Measurements from ENCODE around the gene AATK. TPM values are rescaled to one million over a fixed set of nuclear protein-coding genes. Genes with fewer than 3 reads are reported as not detected.

Gene AATK
- total RNA-seq, 2 donors from 2014 or later = 1.2 to 2.4 TPM

DNA sequence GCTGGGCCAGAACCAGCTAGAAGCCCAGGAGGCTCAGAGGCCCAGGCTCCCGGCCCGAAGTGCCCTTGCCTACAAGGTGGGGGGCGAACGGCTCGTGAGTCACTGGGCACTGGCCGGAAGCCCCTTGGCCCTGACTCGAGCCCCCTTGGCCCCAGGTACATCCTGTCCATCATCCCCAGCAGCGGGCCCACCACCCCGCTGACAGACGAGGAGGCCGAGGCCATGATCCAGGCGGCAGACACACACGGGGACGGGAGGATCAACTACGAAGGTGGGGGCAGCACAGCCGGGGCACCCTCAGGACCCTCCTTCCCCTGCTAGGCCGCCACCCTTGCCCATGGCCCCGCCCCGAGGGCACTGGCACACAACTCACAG lies 15.8 kb upstream of the AATK start:
- peaks cover 3% of the 10 kb centered on the region for H3K27me3 Mint-ChIP-seq
- H3K4me1 Mint-ChIP-seq = no peaks in the 10 kb centered on the region
- H3K36me3 Mint-ChIP-seq (ENCODE audit: low read depth) = no peaks in the 10 kb centered on the region
- no peak overlapping the region for H3K27ac Mint-ChIP-seq
- H3K9me3 Mint-ChIP-seq = no peaks in the 10 kb centered on the region
- ATAC-seq (replicated peaks) = no peak
- no peak overlapping the region for H3K4me3 Mint-ChIP-seq

DNA sequence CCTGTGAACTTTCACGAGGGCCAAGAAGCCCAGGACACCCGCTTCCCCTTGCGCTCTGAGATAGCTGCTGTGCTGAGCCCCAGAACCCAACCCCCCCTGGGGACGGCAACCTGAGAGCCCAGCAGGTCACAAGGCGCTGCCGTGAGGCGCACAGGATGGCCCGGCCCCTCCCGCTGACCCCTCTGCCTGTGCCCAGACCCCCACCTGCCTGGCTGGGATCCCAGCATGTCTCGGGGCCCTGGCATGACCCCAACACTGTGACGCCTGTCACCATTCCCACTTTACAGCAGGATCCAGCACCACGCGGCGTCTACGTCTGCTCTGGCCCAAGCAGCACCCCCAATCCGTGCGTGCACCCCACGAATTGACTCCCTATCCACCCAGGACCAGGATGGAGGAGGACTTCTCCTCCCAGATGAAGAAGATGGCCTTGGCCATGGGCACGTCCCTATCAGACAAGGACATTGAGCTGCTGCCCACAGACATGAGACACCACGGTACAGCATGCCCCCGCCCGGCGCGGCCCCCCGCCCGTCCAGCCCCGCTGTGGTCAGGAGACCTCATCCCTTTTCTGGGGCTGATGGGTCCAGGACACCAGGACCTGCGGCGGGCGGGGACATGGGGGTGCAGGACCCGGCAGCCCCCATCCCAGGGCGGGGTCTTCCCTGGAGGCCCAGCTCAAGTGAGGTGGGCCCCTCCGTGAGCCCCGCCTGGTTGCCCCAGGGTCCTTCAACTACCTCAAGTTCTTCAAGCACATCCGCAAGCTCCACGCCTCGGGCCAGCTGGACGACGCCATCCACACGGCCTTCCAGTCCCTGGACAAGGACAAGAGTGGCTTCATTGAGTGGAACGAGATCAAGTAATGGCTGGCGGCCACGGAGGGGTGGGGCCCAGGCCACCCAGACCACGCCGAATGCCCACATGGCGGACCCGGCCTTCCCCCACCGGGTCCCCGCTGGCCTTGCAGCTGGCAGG lies 15.1 kb upstream of the AATK start:
- H3K36me3 Mint-ChIP-seq (ENCODE audit: low read depth) = no peaks in the 10 kb centered on the region
- no peaks in the 10 kb centered on the region for H3K4me1 Mint-ChIP-seq
- H3K4me3 Mint-ChIP-seq = no peak overlapping the region
- peaks cover 3% of the 10 kb centered on the region for H3K27me3 Mint-ChIP-seq
- ATAC-seq (replicated peaks) = no peak
- H3K27ac Mint-ChIP-seq = no peak overlapping the region
- H3K9me3 Mint-ChIP-seq = no peaks in the 10 kb centered on the region

DNA sequence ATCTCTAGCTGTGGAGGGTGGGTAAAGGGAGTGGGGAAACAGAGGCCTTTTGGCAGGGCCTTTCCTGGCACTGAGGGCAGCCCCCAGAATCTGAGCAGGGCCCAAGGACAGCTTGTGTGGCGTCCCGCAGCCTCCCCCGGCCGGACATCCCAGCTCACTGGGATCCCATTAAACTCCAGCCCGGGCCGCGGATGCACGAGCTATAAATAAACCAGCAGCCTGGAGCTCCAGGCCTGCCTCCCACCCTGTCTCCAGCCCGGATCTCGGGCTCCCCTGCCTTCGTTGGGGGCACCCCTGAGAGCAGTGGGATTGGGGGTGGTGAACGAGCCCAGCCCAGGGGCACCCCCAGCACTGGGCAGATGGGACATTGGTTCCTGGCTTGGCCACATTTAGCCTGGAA lies 13.8 kb upstream of the AATK start:
- H3K36me3 Mint-ChIP-seq (ENCODE audit: low read depth) = no peaks in the 10 kb centered on the region
- H3K27ac Mint-ChIP-seq = no peak overlapping the region
- H3K4me3 Mint-ChIP-seq = no peak overlapping the region
- H3K27me3 Mint-ChIP-seq = peaks cover 3% of the 10 kb centered on the region
- no peaks in the 10 kb centered on the region for H3K4me1 Mint-ChIP-seq
- ATAC-seq (replicated peaks) = no peak
- no peaks in the 10 kb centered on the region for H3K9me3 Mint-ChIP-seq

DNA sequence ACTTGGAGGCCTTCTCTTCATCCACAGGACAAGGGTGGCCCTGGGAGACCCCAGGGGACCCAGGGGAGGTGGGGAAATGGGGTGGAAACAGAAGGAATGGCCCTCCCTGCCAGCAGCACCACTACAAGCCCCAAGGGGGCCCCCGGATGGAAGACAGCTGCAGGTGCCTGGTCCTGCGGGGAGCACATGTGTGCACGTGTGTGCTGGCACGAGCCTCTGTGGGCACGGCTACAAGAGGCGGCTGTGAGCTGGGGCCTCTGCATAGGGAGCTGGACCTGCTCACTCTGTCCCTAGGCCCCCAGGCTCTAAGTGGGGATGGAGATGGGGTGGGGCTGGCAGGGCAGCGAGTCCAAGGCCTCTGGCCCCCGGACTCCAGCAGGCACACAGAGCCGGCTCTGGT lies 13.2 kb upstream of the AATK start:
- Mint-ChIP-seq H3K27me3 (peaks cover under 1% of the 10 kb centered on the region), H3K4me3 (no peak overlapping the region)

DNA sequence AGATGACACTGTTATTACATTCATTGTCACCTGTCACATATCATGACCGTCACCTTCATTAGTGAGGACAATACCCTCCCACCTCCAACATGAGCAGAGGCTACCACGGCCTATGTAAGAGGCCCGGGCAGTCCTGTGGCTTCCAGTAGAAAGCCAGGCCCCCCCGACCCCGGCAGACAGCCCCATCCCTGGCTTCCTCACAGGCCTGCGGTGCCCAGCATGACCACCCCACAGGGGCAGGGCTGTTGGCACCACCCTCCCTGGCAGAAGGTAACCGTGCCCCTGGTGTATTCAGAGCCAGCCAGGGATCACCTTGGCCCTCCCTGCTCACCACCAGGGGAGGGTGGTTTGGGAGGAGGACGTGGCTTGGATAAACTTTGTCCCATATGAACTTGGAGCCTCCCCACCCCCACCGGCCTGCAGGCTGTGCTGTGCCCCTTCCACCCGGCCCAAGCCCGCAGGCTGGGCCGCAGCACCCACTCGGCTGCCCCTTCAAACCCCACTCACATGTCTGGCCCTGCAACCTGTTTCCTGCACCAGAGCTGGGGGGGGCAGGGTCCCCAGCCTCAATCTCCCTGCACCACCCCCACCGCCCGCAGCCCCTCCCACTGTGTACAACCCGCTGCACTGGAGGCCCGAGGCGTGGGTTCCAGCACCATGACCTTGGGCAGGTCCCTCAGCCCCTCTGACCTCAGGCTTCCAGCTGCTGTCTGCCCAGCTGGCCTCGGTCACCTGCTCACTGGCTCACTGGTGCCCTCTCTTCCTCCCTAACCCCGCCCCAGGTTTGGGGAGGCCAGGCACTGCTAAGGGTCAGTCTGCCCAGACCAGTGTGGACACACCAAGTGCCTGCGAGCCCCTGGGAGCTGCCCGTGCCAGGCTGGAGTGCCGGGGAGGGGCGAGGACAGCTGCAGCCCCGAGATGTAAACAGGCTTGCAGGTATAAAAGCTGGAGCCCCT lies 12.4 kb upstream of the AATK start:
- no peaks in the 10 kb centered on the region for H3K4me1 Mint-ChIP-seq
- no peaks in the 10 kb centered on the region for H3K27me3 Mint-ChIP-seq
- H3K27ac Mint-ChIP-seq = no peak overlapping the region
- H3K4me3 Mint-ChIP-seq = no peak overlapping the region
- H3K36me3 Mint-ChIP-seq (ENCODE audit: low read depth) = no peaks in the 10 kb centered on the region
- no peak for ATAC-seq (replicated peaks)
- H3K9me3 Mint-ChIP-seq = no peaks in the 10 kb centered on the region

More for the DNA sequence above, 13.2 kb upstream of the AATK start:
- ATAC-seq (replicated peaks) = no peak
- Mint-ChIP-seq H3K27ac (no peak overlapping the region), H3K9me3 (no peaks in the 10 kb centered on the region), H3K36me3 (ENCODE audit: low read depth) (no peaks in the 10 kb centered on the region), H3K4me1 (no peaks in the 10 kb centered on the region)

DNA sequence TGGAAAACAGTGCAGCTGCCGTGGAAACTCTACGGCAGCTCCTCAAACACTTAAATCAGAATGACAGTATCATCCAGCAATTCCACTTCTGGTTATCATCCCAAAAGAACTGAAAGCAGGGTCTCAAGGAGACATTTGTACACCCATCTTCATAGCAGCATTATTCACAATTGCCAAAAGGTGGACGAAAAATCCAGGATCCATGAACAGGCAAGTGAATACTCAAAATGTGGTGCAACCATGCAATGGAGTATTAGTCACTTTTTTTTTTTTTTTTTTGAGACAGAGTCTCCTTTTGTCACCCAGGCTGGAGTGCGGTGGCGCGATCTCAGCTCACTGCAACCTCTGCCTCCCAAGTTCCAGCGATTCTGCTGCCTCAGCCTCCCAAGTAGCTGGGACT lies 10.6 kb upstream of the AATK start:
- no peak overlapping the region for H3K27ac Mint-ChIP-seq
- H3K9me3 Mint-ChIP-seq = no peaks in the 10 kb centered on the region
- H3K27me3 Mint-ChIP-seq = no peaks in the 10 kb centered on the region
- H3K36me3 Mint-ChIP-seq (ENCODE audit: low read depth) = no peaks in the 10 kb centered on the region
- H3K4me1 Mint-ChIP-seq = no peaks in the 10 kb centered on the region
- H3K4me3 Mint-ChIP-seq = no peak overlapping the region
- no peak for ATAC-seq (replicated peaks)

DNA sequence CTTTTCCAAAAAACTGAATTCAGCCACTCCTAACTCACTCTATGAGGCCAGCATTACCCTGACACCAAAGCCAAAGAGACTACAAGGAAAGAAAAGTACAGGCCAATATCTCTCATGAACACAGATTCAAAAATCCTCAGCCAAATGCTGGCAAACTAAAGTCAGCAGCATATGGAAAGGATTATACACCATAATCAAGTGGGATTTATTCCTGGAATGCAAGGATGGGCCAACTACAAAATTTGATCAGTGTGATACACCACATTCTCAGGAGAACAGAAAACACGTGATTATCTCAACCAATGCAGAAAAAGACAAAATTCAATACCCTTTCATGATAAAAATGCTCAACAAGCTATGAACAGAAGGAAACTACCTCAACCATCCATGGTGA lies 7.7 kb upstream of the AATK start:
- Mint-ChIP-seq H3K36me3 (ENCODE audit: low read depth) (no peaks in the 10 kb centered on the region), H3K9me3 (no peaks in the 10 kb centered on the region), H3K27ac (no peak overlapping the region), H3K4me3 (no peak overlapping the region), H3K27me3 (no peaks in the 10 kb centered on the region), H3K4me1 (no peaks in the 10 kb centered on the region)
- no peak for ATAC-seq (replicated peaks)

DNA sequence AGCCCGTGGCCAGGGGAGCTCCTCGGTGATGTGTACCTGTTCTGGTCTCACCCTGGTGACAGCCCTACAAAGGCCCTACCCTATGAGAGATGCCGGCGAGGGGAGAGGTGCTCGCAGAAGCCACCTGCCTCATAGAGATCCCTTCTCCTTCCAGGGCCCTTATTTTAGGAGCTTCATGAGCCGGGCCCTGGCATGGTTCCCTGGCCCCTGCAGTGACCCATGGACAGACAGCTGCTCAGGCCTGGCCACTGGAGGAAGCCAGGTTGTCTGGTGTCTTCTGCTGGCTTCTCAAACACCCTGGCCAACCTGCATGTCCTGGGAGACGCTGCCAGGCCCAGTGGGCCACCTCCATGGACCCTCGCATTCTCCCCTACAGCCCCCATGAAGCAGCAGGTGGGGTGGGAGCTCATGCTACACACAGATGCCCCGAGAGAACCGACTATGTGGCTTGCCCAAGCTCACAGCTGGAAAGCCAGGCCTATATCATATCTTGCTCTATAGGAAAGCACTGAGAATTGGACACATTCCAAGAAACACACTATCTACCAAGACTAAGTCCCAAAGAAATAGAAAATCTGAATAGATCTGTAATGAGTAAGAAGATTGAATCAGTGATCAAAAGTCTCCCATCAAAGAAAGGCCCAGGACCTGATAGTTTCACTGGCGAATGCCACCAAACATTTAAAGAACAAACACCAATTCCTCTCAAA lies 7.2 kb upstream of the AATK start:
- Mint-ChIP-seq H3K4me3 (no peak overlapping the region), H3K27me3 (no peaks in the 10 kb centered on the region), H3K27ac (no peak overlapping the region)

DNA sequence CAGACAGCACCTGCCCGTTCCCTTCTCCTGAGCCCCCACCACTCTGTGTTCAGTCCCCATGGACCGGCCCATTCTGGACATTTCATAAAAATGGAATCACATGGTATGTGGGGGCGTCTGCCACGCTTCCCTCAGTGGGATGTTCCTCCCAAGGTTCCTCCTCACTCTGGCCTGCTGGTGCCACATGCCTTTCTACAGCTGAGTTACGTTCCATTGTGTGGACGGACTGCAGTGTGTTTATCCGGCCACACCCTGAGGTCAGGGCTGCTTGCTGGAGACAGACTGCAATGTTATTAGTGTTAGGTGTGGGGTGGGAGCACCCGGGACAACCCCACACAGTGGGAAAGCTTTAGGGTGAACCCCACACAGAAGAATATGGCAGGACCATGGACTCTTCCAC lies 5.9 kb upstream of the AATK start:
- Mint-ChIP-seq H3K27me3 (peaks cover 4% of the 10 kb centered on the region), H3K36me3 (ENCODE audit: low read depth) (no peaks in the 10 kb centered on the region), H3K4me3 (no peak overlapping the region), H3K9me3 (no peaks in the 10 kb centered on the region), H3K4me1 (no peaks in the 10 kb centered on the region), H3K27ac (no peak overlapping the region)
- ATAC-seq (replicated peaks) = no peak

More for the DNA sequence above, 7.2 kb upstream of the AATK start:
- no peak for ATAC-seq (replicated peaks)
- H3K9me3 Mint-ChIP-seq = no peaks in the 10 kb centered on the region
- H3K4me1 Mint-ChIP-seq = no peaks in the 10 kb centered on the region
- H3K36me3 Mint-ChIP-seq (ENCODE audit: low read depth) = no peaks in the 10 kb centered on the region

DNA sequence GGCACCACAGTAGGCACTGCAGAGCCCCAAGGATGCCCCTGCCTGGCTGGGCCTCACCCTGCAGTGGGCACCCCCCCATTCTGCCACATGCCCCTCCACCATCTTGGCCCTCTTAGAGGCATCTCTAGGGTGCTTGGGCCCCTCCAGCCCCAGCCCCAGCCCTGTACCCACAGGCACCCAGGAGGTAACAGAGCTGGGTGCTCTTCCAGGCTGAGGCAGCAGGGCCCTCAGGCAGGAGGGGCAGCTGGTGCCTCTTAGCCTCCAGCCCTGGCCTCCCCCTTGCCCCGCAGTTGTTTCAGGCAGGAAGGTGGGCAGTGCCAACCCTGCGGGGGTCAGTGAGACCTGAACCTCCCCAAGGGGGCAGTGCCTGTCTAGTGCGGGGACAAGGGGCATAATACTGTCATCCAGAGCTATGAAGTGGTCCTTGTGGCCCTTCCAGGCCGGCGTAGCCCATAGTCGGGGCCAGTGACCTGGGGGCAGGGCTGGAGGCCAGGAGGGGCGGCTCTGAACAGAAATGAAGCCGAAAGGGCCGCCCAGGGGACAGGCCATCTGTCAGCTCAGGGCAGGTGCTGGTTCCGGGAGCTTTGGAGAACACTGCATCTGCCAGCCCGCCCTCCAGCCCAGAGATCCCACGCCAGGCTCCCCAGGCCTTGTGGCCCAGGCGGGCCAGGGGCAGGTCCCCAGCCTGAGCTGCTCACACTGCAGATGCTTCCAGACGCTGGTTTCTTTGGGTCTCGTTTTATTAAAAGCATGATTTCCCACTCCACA lies 4.9 kb upstream of the AATK start:
- H3K27me3 Mint-ChIP-seq = peaks cover 4% of the 10 kb centered on the region
- no peaks in the 10 kb centered on the region for H3K36me3 Mint-ChIP-seq (ENCODE audit: low read depth)
- H3K27ac Mint-ChIP-seq = no peak overlapping the region
- no peak for ATAC-seq (replicated peaks)
- no peak overlapping the region for H3K4me3 Mint-ChIP-seq
- H3K4me1 Mint-ChIP-seq = no peaks in the 10 kb centered on the region
- no peaks in the 10 kb centered on the region for H3K9me3 Mint-ChIP-seq

DNA sequence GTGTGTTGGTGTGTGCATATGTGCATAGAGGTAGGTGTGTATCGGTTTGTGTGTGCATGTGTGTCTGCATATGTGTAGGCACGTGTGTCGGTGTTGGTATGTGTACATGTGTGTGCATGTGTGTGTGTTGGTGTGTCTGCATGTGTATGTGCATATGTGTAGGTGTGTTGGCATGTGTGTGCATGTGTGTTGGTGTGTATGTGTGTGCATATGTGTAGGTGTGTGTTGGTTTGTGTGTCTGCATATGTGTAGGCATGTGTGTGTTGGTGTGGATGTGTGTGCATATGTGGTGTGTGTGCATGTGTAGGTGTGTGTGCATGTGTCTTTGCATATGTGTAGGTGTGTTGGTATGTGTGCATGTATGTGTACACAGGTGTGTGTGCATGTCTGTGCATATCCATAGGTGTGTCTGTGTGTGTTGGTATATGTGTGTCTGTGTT lies 3.9 kb upstream of the AATK start:
- no peaks in the 10 kb centered on the region for H3K36me3 Mint-ChIP-seq (ENCODE audit: low read depth)

DNA sequence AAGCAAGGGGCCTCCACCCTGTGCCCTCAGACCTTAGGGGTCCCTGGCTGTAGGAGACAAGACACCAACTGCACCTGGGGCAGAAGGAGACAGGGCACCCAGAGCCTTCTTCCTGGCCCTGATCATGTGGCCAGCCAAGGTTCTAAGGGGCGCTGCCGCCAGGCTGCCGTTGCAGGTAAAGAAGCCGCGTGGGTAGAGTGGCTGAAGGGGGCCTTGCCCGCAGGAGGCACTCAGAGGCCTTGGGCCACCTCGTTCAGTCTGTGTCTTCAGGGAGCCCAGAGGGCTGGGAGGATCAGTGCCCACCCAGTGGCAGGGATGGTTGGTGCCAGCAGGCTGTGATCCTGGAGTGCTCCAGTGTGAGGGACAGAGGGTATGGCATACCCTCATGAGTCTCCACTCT lies 1.6 kb upstream of the AATK start:
- Mint-ChIP-seq H3K36me3 (ENCODE audit: low read depth) (no peaks in the 10 kb centered on the region), H3K27me3 (peaks cover 8% of the 10 kb centered on the region), H3K4me3 (no peak overlapping the region), H3K9me3 (no peaks in the 10 kb centered on the region), H3K4me1 (no peaks in the 10 kb centered on the region), H3K27ac (no peak overlapping the region)
- ATAC-seq (replicated peaks) = no peak

More for the DNA sequence above, 3.9 kb upstream of the AATK start:
- Mint-ChIP-seq H3K9me3 (no peaks in the 10 kb centered on the region), H3K27ac (no peak overlapping the region), H3K27me3 (peaks cover 4% of the 10 kb centered on the region), H3K4me1 (no peaks in the 10 kb centered on the region), H3K4me3 (no peak overlapping the region)
- no peak for ATAC-seq (replicated peaks)

DNA sequence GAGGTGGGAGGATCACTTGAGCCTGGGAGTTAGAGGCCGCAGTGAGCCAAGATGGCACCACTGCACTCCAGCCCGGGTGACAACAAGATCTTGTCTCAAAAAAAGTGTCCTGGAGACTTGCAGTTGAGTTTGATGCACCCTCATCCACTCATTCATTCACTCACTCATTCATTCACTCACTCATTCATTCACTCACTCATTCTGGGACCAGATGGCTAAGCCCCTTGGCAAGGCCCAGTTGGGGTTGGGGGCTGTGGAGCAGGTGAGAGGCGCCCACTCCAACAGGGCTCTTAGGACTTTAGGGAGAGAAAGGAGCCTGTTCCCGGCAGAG lies 1.1 kb upstream of the AATK start:
- Mint-ChIP-seq H3K36me3 (ENCODE audit: low read depth) (no peaks in the 10 kb centered on the region), H3K9me3 (no peaks in the 10 kb centered on the region), H3K4me1 (no peaks in the 10 kb centered on the region), H3K27me3 (peaks cover 8% of the 10 kb centered on the region), H3K27ac (no peak overlapping the region), H3K4me3 (no peak overlapping the region)
- no peak for ATAC-seq (replicated peaks)

All from activated T-helper 17 cell treated with anti-CD3 and anti-CD28 coated beads, Interleukin-2, amount 50 U/mL, for 72 hours (primary cell).